Activated B cell treated with CpG ODN at 0.5 μM for 24 hours (primary cell): ENCODE measurements around the gene SLC7A11. TPM values are rescaled to one million over a fixed set of nuclear protein-coding genes. Genes with fewer than 3 reads are reported as not detected.
A peak's percentile ranks its signal among the peaks of the same experiment; 100 is the strongest.

Experiments
- ATAC-seq: fragments of 200-7000 bp; cut with Tn5 transposase; one replicate; pipeline ENCODE4 v1.10.0; 2021; ENCODE audit warnings: low read depth, mild to moderate bottlenecking, moderate library complexity
- CTCF ChIA-PET: fragments of 350-600 bp; sonication (Branson Sonifier 250); formaldehyde crosslinking; loops from one replicate; lab custom pipeline; 2021; ENCODE audit warnings: antibody characterized with exemption; lab: Charles Lee
- POLR2A ChIA-PET: fragments of 350-600 bp; sonication (Branson Sonifier 250); formaldehyde crosslinking; loops from one replicate; lab custom pipeline; 2021; ENCODE audit warnings: antibody characterized with exemption; lab: Charles Lee
- DNase-seq: peaks from one replicate; pipeline ENCODE4 v3.0.0; 2022
- H3K27ac Mint-ChIP-seq: one replicate; pipeline ENCODE4 v1.8.0; 2020; ENCODE audit warnings: mixed read lengths
- H3K27me3 Mint-ChIP-seq: one replicate; pipeline ENCODE4 v1.8.0; 2021; ENCODE audit warnings: mixed read lengths
- H3K36me3 Mint-ChIP-seq: one replicate; pipeline ENCODE4 v1.8.0; 2021; ENCODE audit warnings: low read depth, mixed read lengths
- H3K4me1 Mint-ChIP-seq: one replicate; pipeline ENCODE4 v1.8.0; 2021; ENCODE audit warnings: mixed read lengths
- H3K4me3 Mint-ChIP-seq: one replicate; pipeline ENCODE4 v1.8.0; 2020; ENCODE audit warnings: mild to moderate bottlenecking, mixed read lengths
- H3K9me3 Mint-ChIP-seq: one replicate; pipeline ENCODE4 v1.8.0; 2020; ENCODE audit warnings: mixed read lengths
- CTCF ChIP-seq: fragments of 200-600 bp; IDR thresholded peaks from one replicate; pipeline ENCODE4 v1.8.0; 2022; ENCODE audit warnings: antibody characterized with exemption, mild to moderate bottlenecking
- intact Hi-C: fragments of 100-400 bp; cut with micrococcal nuclease; formaldehyde crosslinking; loops from one replicate; pipeline ENCODE4 v1.15.1; 2024
- total RNA-seq: library from RNA; stranded (reverse); gene quantifications from 2 replicates; pipeline ENCODE4 v1.2.3, GENCODE V29; 2022

Gene SLC7A11
- 1.2 and 1.4 TPM in 2 replicates for total RNA-seq

DNA sequence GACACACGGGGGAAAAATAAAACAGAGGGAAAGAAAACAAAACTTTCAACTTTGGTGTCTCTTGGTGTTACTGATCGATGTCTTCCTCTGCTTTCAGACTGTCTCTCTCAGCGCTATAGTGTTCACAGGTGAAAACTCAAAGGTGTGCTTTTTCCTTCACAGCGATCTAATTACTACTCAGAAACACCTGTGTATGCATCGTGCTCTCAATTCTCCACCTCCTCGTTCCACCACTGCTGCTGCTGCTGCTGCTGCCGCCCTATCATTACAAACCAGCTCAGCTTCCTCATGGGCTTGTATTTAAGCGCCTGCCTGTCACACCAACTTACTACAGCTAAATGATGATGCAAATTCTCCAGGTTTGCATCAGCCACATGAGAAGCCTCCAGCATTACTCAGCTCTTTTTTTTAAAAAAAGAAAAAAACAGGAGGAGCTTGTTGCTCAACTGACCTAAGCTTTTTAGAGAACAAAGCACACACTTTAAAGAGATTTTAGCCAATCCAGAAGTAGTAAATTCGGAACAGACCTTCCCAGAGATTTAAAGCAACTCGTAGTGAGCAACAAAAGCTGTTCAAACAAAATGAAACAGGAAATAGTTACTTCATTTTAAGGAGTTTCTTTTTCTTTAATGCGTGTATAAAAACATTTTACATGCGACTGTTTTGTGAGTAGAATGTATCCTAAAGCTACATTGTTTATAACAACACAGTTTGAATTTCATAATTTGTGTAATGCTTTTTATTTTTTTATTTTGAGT, at the start of gene SLC7A11:
SLC7A11 (minus strand) TSS at position 274 of the 758 bp plus-strand sequence. CDS start 280 bp downstream, outside the sequence.
- DNase-seq (no peak), ATAC-seq (peak; percentile 95)
- H3K27ac Mint-ChIP-seq, result peak within 1 kb of the TSS; percentile 54
- H3K4me1 Mint-ChIP-seq, result peaks cover 16% of the 10 kb centered on the region
- H3K4me3 Mint-ChIP-seq, result peak within 1 kb of the TSS; percentile 84
- ChIA-PET POLR2A (interaction anchor here (1.3 kb wide), 1 partner anchor 52 kb away, joined by 9 read pairs; no protein-coding TSS in a partner anchor), CTCF (interaction anchor here (1.5 kb wide), 1 partner anchor 152 kb away, joined by 3 read pairs; no protein-coding TSS in a partner anchor)
- no peaks in the 10 kb centered on the region for H3K36me3 Mint-ChIP-seq
- H3K9me3 Mint-ChIP-seq, result no peaks in the 10 kb centered on the region
- H3K27me3 Mint-ChIP-seq, result no peaks in the 10 kb centered on the region
- intact Hi-C loops, result loop anchor here (1.0 kb wide), 2 partner anchors 52 to 128 kb away; no protein-coding TSS in a partner anchor
- no peak for TF ChIP-seq CTCF

DNA sequence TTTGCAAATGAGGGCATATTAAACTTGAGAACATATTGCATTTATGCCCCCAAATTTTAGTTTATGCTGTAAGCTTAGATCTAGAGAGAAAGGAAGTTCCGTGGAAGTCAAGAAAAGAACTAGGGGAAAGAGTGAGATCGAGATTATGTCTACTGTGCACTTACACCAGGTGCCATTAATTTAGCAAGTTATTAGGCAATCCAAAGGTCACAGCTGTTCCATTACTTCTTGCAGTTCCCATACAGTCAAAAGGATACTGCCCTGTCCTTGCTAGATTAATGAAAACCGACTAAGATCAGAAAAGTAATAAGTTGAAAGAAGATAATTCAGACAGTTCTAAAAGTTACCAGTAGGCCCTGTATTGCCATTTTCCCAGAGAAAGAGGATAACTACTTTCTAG, 49.3 kb upstream of the SLC7A11 start:
- intact Hi-C loops, result no loop called here
- CTCF ChIA-PET, result no interaction called here

DNA sequence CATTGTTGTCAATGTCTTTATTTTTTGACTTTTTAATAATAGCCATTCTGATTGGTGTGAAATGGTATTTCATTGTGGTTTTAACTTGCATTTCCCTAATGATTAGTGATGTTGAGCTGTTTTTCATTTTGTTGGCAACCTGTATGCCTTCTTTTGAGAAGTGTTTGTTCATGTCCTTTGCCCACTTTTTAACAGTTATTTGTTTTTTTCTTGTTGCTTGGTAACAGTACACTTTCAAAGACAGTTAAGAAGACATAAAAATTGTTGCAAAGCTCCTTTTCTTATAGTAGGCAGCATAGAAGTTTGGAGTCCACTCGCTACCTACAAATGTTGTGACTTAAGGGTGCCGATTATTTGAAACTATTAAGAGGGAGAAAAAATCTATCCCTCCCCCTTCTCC, 48.7 kb upstream of the SLC7A11 start:
- ATAC-seq (no peak), DNase-seq (no peak)
- ChIA-PET CTCF (no interaction called here), POLR2A (no interaction called here)
- H3K4me1 Mint-ChIP-seq, result no peaks in the 10 kb centered on the region
- H3K27me3 Mint-ChIP-seq, result peaks cover 2% of the 10 kb centered on the region
- no peaks in the 10 kb centered on the region for H3K9me3 Mint-ChIP-seq
- H3K27ac Mint-ChIP-seq, result no peak overlapping the region
- H3K36me3 Mint-ChIP-seq, result no peaks in the 10 kb centered on the region
- TF ChIP-seq CTCF, result no peak
- intact Hi-C loops, result no loop called here
- no peak overlapping the region for H3K4me3 Mint-ChIP-seq

More for the DNA sequence above, 49.3 kb upstream of the SLC7A11 start:
- DNase-seq, result no peak
- POLR2A ChIA-PET, result no interaction called here
- Mint-ChIP-seq H3K36me3 (no peaks in the 10 kb centered on the region), H3K4me3 (no peak overlapping the region), H3K9me3 (no peaks in the 10 kb centered on the region), H3K27ac (no peak overlapping the region), H3K4me1 (no peaks in the 10 kb centered on the region), H3K27me3 (peaks cover 2% of the 10 kb centered on the region)
- TF ChIP-seq CTCF, result no peak
- no peak for ATAC-seq

- no peak for TF ChIP-seq CTCF
- peaks cover 5% of the 10 kb centered on the region for H3K9me3 Mint-ChIP-seq
These were observed 37.1 kb upstream of the SLC7A11 start for GRCh38 chr4:138279286-138279685.

GRCh38 chr4:138277133-138277532, 35.0 kb upstream of the SLC7A11 start:
- DNase-seq (no peak), ATAC-seq (no peak)
- ChIA-PET POLR2A (no interaction called here), CTCF (no interaction called here)
- H3K4me1 Mint-ChIP-seq, result no peaks in the 10 kb centered on the region
- no peaks in the 10 kb centered on the region for H3K36me3 Mint-ChIP-seq
- H3K4me3 Mint-ChIP-seq, result no peak overlapping the region
- peaks cover 1% of the 10 kb centered on the region for H3K9me3 Mint-ChIP-seq
- peaks cover under 1% of the 10 kb centered on the region for H3K27me3 Mint-ChIP-seq
- H3K27ac Mint-ChIP-seq, result no peak overlapping the region
- TF ChIP-seq CTCF, result no peak
- intact Hi-C loops, result no loop called here

More at GRCh38 chr4:138279286-138279685, 37.1 kb upstream of the SLC7A11 start:
- ATAC-seq (no peak), DNase-seq (no peak)
- H3K4me1 Mint-ChIP-seq, result no peaks in the 10 kb centered on the region
- ChIA-PET POLR2A (no interaction called here), CTCF (no interaction called here)
- no peak overlapping the region for H3K4me3 Mint-ChIP-seq
- no peak overlapping the region for H3K27ac Mint-ChIP-seq
- intact Hi-C loops, result no loop called here
- no peaks in the 10 kb centered on the region for H3K36me3 Mint-ChIP-seq
- no peaks in the 10 kb centered on the region for H3K27me3 Mint-ChIP-seq
